HG02938 (cell line): ENCODE data around the gene ESPN.

Source experiments
- ATAC-seq: cut with Tn5 transposase; IDR thresholded peaks from one replicate; pipeline ENCODE4 v1.9.1; 2021; ENCODE audit warnings: mild to moderate bottlenecking, moderate library complexity; ENCODE audit not compliant: unreplicated experiment

ESPN gene

DNA sequence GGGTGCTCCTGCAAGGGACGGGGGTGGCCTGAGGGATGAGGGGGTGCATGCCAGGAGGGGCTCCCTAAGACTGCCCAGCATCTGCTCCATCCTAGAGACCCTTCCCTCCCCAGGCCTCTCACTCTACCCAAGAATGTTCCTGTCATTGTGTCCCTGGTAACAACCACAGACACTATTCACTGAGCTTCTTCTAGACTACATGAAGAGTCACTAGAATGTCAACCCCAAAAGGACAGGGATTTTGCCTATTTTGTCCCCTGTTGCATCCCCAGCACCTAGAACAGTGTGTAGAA is 38.5 kb downstream of the ESPN start:
- no peak for ATAC-seq

DNA sequence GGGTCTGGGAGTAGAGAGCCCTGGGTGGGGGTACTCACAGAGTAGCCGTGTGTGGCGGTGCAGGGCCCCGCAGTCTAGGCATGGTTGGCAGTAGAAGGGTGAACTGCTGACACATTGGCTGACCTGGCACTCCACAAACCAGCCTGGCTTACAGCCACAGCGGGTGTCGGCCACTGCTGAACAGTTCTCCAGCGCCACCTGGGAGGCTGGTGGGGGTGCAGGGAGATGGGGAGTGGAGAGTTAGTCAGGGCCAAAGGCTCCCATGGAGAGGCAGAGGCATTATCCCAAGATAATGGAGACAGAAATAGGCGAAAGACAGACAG is 39.9 kb downstream of the ESPN start:
- no peak for ATAC-seq

- no peak for ATAC-seq
Measured at GRCh38 chr1:6464915-6465314, 40.3 kb downstream of the ESPN start.

DNA sequence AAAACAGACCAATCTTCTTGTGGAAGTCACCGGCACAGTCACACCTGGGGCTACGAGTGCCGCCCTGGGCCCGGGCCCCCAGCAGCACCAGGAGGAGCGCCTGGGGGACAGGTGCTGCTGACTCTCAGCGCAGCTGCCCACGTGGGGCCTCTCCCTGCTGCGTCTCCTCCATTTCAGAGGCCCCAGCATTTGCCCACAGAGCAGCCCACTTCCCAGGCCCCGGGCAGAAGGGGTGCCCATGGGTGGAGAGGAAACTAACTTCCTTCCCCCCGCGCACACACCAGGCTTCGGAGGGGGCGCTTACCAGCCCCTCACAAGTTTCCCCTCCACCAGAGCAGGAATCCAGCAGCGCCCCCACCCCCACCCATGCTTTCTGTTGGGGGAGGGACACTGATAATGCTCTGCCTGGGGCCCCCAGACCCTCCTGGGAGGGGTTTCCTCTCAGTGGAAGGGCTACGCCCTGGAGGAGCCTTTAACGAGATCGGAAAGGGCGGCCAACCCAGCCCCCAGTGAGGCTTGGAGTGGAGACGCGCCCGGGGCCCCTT is 41.0 kb downstream of the ESPN start:
- ATAC-seq = no peak

GRCh38 chr1:6466023-6466422 is 41.4 kb downstream of the ESPN start, which contains the start of gene TNFRSF25:
TSS of gene TNFRSF25 (minus strand) at chr1:6466173. CDS start at chr1:6466107, 66 bp downstream.
- ATAC-seq = no peak

- ATAC-seq = no peak
Measured at GRCh38 chr1:6466751-6467150, 42.2 kb downstream of the ESPN start.

- no peak for ATAC-seq
Measured at GRCh38 chr1:6467224-6467623, 42.6 kb downstream of the ESPN start.

- no peak for ATAC-seq
Measured at GRCh38 chr1:6467744-6468688, 43.4 kb downstream of the ESPN start.

- no peak for ATAC-seq
Measured at GRCh38 chr1:6468729-6469461, 44.3 kb downstream of the ESPN start.

- no peak for ATAC-seq
Measured at GRCh38 chr1:6470132-6471085, 45.8 kb downstream of the ESPN start.

DNA sequence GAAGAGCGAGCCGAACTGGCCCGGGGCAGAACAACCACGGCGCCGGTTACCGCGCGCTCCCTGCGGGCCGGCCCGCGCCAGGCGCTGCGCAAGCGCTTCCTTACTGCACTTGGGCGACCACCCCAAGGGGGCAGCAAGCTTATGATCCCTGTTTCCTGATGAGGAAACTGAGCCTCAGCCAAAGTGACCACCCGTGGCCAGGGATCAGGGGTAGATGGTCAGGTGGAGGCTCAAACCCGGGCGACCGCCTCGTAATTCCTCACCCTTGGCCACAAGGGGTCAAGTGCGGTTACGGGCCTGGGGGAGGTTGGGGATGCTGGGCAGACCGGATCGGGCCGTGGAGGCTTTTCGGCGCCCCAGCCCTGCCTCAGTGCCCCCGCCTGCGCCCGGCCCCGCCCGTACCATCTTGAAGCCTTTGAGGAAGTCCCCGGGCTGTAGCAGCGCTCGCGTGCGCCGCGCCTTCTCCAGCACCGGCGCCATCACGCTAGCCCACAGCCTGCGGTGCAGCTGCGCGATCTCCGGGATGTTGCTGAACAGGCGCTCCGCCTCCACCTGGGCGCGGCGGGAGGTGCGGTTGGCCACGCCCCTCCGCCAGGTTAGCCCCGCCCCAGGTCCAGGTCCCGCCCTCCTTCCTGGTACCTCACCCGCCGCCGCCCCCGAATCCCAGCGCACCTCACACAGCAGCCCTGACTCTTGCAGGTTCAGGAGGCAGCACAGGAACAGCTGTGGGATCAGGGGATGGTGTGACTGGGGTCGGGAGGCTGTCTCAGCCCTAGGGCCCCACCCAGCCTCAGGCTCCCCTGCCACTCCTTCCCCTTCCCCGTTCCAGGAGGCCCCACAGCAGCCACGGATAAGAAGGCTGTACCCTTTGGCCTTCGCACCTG is 46.8 kb downstream of the ESPN start:
- ATAC-seq = no peak

GRCh38 chr1:6471970-6472368 is 47.4 kb downstream of the ESPN start:
- no peak for ATAC-seq

DNA sequence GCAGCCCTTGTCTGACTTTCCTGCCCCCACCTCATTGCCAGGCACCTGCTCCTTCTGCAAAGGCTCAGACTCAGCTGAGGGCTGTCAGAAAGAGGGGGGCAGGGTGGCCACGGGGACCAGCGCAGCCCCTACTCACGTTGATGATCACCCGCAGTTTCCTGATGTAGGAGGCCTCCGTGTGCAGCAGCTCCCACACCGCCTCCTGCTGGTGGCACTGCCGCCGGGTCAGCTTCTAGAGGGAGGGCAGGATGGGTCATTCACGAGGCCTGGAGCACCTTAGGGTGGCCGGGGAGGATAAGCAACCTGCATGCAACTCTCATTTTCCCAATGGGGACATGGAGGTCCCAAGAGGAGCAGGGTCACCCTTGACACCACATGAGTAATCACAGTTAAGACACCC is 47.8 kb downstream of the ESPN start:
- ATAC-seq = no peak

- ATAC-seq = no peak
Measured at GRCh38 chr1:6473156-6473555, 48.6 kb downstream of the ESPN start.

GRCh38 chr1:6473974-6474814 is 49.6 kb downstream of the ESPN start:
- ATAC-seq = no peak

- no peak for ATAC-seq
Measured at GRCh38 chr1:6474815-6475282, 50.3 kb downstream of the ESPN start.

- ATAC-seq = no peak
Measured at GRCh38 chr1:6475381-6476133, 51.0 kb downstream of the ESPN start.

DNA sequence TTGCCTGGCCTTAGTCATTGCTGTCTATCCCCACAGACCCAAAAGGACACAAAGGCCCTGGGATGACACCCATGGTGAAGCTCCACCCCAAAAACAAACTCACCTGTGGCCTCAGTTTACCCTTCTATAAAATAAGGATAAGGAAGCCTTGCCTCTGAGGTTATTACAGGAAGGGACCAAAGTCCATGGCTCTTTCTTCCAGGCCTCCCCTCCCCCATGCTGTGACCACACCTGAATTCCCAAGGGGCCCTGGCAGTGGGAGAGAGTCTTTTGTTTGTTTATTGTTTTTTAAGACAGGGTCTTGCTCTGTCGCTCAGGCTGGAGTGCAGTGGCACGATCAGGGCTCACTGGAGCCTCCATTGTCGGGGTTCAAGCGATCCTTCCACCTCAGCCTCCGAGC is 51.9 kb downstream of the ESPN start:
- no peak for ATAC-seq
